KOPT-K1 (cell line): ENCODE measurements around the gene NISCH.

Experiments
- H3K27ac ChIP-seq: fragments of 200-600 bp; sonication (generic); 2 replicates; pipeline ENCODE4 v1.5.1; 2016; ENCODE audit warnings: antibody characterized with exemption, mild to moderate bottlenecking, low read depth, low read length; ENCODE audit not compliant: poor library complexity, severe bottlenecking
- H3K36me3 ChIP-seq: fragments of 200-600 bp; sonication (generic); 2 replicates; pipeline ENCODE4 v1.5.1; 2017; ENCODE audit warnings: antibody characterized with exemption, mild to moderate bottlenecking, low read length, moderate library complexity; ENCODE audit not compliant: insufficient read depth
- H3K9me3 ChIP-seq: fragments of 200-600 bp; sonication (generic); 2 replicates; pipeline ENCODE4 v1.5.1; 2017; ENCODE audit warnings: antibody characterized with exemption, low read length, mild to moderate bottlenecking; ENCODE audit not compliant: insufficient read depth, poor library complexity, severe bottlenecking

The NISCH gene

DNA sequence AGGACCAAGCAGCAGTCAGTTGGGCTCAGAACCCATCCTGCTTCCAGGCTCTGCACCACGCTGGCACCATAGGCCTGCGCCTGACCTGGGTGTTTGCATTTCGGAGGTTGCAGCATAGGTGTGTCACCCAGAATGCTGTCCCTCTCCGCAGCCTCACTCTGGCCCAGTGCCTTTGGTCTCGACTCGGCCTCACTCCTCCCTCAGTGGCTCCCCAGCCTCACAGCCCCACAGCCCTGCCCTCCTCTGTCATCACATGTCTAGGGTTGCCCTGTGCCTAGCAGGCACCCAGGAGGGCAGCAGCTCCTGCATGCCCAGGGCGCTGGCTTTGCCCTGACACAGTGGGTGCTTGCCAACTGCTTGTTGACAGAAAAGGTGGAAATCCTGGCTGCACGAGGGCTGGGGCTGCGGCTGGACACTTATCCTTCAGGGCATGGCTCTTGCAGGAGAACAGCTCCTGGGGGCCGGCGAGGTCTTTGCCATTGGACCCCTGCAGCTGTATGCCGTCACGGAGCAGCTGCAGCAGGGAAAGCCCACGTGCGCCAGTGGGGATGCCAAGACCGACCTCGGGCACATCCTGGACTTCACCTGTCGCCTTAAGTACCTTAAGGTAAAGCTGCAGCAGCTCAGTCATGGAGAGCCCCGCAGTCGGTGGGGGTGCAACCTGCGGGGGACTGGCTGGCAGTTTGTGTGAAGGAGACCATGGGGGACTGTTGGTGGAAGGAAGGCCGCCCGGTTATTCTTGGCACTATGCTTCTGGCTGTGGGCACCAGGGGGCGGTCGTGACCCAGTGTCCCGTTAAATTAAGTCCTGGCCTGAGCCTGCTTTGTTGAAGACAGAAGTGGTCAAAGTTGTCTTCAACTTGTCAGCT lies 16.2 kb downstream of the NISCH start:
- Histone ChIP-seq H3K9me3 (no peaks in the 10 kb centered on the region), H3K36me3 (peaks cover 97% of the 10 kb centered on the region), H3K27ac (no peak overlapping the region)

DNA sequence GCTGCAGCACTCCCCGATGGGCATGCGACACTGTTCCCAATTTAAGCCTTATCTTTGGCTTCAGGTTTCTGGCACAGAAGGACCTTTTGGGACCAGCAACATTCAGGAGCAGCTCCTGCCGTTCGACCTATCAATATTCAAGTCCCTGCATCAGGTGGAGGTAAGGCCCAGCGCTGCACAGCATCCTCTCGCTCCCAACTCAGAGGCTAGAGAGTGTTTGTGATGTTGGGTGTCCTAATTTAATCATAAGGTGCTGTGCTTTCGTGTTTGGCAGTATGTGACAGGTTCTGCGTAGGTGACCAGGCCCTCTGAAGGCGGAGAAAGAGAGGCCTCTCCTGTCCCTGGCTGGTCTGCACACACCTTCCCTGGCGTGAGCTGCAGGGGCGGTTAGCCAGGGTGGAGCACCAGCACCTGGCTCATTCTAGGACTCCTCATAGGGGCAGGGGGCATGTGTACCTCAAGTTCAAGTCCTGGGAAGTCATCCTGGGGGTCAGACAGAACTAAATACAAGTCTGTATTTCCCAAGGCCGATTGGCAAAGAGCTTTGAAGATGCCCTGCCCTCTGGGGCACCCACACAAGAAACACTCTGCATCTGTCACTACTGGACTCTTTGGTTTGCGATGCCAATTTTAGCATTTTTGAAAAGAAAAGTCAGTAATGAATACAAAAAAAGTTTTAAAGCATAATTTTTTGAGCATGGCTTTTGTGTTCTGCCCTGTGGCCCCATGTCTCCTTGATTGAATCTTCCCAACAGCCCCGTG lies 17.0 kb downstream of the NISCH start:
- Histone ChIP-seq H3K36me3 (peaks cover 97% of the 10 kb centered on the region), H3K27ac (no peak overlapping the region), H3K9me3 (no peaks in the 10 kb centered on the region)

DNA sequence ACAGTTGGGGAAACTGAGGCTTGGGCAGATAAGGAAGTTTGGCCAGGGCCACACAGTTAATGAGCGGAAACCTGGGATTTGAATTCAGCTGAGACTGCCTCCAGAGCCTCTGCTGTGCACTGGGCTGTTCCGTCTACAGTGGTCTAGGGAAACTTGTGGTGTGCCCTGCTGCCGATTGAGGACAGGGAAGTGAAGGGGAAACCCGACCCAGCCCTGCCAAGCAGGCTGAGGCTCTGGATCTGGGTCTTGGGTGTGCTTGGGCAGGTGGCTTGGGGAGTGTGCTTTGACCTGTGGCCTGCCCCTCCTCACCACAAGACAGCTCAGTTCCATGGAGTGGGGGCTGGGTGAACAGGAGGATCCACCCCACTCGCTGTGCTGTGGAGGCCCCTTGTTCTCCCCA lies 17.6 kb downstream of the NISCH start:
- Histone ChIP-seq H3K9me3 (no peaks in the 10 kb centered on the region), H3K36me3 (peaks cover 97% of the 10 kb centered on the region), H3K27ac (no peak overlapping the region)

DNA sequence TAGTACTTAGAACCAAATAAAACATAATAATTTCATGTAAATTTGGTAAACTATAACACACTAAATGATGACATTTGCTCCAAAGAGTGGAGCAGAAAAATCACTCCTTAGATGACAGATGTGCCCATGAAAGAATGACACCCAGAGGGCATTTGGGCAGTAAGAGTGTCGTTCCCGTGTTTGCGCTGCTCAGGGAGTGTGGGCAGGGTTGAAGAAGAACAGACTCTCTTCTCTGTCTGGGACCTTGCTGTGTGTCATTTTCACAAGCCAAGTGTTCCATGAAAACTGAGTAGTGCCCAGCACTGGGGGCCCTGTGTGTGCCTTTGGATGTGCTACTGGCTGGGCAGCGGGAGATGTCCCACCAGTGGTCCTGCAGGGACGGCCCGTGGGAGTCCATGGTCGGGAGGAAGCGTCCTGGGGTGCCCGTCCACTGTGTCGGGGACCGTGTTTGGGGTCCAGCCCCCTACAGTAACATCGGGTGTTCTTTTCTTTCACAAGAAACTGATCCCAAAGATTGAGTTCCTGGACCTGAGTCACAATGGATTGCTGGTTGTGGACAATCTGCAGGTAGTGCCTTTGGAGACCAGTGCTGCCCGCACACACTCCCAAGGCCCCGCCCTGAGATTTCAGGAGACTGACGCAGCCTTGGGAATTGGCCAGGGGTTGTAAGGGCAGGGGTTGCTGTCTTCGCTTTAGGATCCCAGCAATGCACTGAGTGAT lies 21.8 kb downstream of the NISCH start:
- Histone ChIP-seq H3K27ac (no peak overlapping the region), H3K9me3 (no peaks in the 10 kb centered on the region), H3K36me3 (peaks cover 99% of the 10 kb centered on the region)

GRCh38 chr3:52477796-52478095 lies 22.3 kb downstream of the NISCH start:
- Histone ChIP-seq H3K27ac (no peak overlapping the region), H3K36me3 (peaks cover 99% of the 10 kb centered on the region)

GRCh38 chr3:52479037-52479876 lies 23.9 kb downstream of the NISCH start:
- Histone ChIP-seq H3K36me3 (peaks cover 99% of the 10 kb centered on the region), H3K9me3 (no peaks in the 10 kb centered on the region), H3K27ac (no peak overlapping the region)

More at GRCh38 chr3:52477796-52478095, 22.3 kb downstream of the NISCH start:
- H3K9me3 ChIP-seq, result no peaks in the 10 kb centered on the region

- H3K36me3 ChIP-seq, result peaks cover 98% of the 10 kb centered on the region
- no peak overlapping the region for H3K27ac ChIP-seq
- no peaks in the 10 kb centered on the region for H3K9me3 ChIP-seq
Observed at GRCh38 chr3:52479877-52480575, 24.6 kb downstream of the NISCH start.

DNA sequence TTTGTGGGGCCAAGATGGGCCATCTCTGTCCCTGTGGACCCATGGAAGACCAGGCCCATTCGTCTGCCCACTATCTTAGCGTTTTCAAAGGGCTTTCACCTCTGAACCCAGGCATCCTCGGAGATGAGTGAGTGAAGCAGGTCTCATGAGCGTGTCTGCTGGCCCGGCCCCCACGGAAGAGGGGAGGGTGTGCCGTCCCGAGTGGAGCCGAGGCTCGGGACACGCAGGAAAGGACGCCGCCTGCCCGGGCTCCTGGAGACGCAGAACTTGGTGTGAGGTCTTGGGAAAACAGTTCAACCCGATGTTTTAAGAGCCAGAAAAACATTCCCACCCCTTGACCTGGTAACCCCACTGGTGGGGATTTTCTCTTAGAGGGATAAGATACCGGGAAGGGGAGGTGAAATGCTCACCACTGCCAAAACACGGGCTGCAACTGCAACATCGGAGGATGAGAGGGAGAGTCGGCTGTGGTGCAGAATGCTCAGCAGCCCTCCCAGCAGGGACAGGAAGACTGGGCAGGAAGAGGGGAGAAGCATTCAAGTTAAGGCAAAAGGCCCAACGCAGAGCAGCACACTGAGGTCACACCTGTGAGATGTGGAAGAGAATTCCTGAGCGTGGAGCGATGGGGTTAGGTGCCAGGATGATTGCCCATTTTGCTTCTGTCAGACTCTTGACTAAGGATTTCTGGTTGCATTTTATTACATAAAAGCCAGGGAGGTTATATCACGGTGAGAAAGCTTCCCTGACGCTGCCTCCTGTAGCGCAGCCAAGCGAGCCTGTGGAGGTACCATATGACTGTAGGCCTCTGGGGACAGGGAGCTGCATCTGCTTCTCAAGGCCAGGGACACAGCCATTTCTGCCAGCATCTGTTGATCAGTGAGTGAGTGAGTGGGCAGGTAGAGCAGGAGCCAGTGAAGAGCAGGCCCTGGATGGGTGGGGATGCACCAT lies 25.6 kb downstream of the NISCH start:
- H3K27ac ChIP-seq, result no peak overlapping the region
- peaks cover 98% of the 10 kb centered on the region for H3K36me3 ChIP-seq
- H3K9me3 ChIP-seq, result no peaks in the 10 kb centered on the region

DNA sequence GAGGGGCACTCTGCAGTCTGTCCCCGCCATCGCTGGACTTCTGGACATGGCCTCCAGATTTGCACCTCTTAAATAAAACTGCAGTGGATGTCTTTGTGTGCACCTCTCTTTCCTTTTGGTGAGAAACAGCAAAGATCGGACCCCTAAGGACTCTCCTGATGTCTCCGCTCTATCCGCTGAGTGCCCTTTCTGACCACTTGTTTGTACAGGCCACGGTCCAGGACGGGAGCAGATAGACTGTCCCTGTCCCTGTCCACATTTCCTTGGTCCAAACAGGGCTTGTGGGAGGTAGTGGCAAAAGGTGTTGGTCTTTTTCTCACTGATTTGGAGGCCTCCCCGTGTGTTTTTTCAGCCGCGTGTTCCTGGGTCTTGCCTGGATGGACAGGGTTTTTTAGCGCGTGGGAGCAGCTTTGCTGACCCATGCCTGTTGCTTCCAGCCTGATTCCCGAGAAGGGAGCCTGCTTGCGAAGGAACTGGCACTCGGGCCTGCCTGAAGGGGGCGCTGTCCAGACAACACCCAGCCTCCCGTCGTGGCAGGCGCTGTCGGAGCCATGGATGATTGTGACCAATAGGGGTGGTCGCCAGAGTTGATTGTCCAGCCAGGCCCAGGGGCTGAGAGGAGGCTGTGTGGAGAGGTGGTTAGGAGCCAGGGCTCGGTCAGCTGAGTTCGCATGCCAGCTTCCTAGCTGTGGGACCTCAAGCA lies 26.6 kb downstream of the NISCH start:
- peaks cover 98% of the 10 kb centered on the region for H3K36me3 ChIP-seq
- H3K9me3 ChIP-seq, result no peaks in the 10 kb centered on the region
- H3K27ac ChIP-seq, result no peak overlapping the region

- H3K36me3 ChIP-seq, result peaks cover 98% of the 10 kb centered on the region
- no peak overlapping the region for H3K27ac ChIP-seq
Observed at GRCh38 chr3:52483081-52483480, 27.7 kb downstream of the NISCH start.

DNA sequence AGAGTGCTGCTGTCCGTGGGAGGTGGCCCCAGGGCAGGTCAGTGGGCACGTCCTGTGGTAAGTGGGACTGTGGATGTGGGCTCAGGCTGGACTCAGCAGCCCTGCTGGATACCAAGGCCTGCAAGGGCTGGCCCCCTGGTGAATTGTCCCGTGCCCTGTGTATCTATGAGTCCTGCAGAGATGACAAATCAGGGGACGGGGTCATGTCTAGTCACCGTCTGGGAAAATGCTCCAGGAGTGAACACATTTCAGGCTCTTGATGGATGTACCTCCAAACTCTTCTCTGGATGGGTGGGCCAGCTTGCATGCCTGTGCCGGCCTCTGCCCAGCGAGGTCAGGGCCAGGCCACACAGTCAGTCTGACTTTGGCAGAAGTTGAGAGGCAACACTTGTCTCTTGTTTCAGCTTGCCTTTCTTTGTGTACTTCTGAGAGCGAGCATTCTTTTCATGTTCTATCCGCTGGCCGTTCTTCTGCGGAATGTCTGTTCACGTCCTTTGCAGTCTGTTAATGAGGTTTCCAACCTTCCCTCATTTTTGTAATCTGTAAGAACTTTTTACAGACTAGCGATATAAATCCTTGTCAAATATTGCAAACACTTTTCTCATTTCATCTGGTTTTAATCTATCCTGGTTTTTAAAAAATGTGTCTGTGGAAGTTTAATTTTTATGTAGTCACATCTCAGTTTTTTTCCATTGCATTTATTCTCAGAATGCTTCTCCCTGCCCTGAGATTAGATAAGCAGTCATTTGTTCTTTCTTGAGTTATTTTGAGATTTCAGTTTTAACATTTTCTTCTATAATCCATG lies 28.4 kb downstream of the NISCH start:
- Histone ChIP-seq H3K36me3 (peaks cover 96% of the 10 kb centered on the region), H3K27ac (no peak overlapping the region), H3K9me3 (no peaks in the 10 kb centered on the region)

More at GRCh38 chr3:52483081-52483480, 27.7 kb downstream of the NISCH start:
- H3K9me3 ChIP-seq, result no peaks in the 10 kb centered on the region
